H1 (cell line): Measurements from ENCODE around the gene ULK2. TPM values are rescaled to one million over a fixed set of nuclear protein-coding genes. Genes with fewer than 3 reads are reported as not detected.

Experiments
- CTCF ChIA-PET: fragments of 300-600 bp; sonication (Branson Sonifier 250); formaldehyde crosslinking; loops from one replicate; lab custom pipeline; 2021; ENCODE audit not compliant: partially characterized antibody; lab: Charles Lee
- POLR2A ChIA-PET: fragments of 300-600 bp; sonication (Branson Sonifier 250); formaldehyde crosslinking; loops from one replicate; lab custom pipeline; 2021; ENCODE audit warnings: inconsistent platforms; ENCODE audit not compliant: partially characterized antibody; lab: Charles Lee
- DNase-seq, 2 experiments: peaks; one replicate each; pipeline versions ENCODE4 v3.0.0 to v3.0.0-alpha.2; 2010 to 2022; ENCODE audit warnings: low spot score in 2 of 2, low read depth in 1 of 2, mixed read lengths in 1 of 2
- FAIRE-seq: peaks from 2 replicates; lab custom pipeline; 2011; peaks lifted over from hg19 to GRCh38; lab: Jason Lieb, UNC
- H2AFZ ChIP-seq: 2 replicates; pipeline ENCODE4 v1.8.1; 2012; ENCODE audit warnings: low read length, inconsistent platforms
- H2AK5ac ChIP-seq: 2 replicates; pipeline ENCODE4 v1.6.1; 2013; ENCODE audit warnings: low read depth, low read length
- H2BK120ac ChIP-seq: replicated peaks from 2 replicates; pipeline ENCODE3; 2013; ENCODE audit warnings: low read depth, low read length, inconsistent platforms
- H2BK12ac ChIP-seq: 2 replicates; pipeline ENCODE4 v1.6.1; 2013; ENCODE audit warnings: low read depth, low read length
- H2BK15ac ChIP-seq: 2 replicates; pipeline ENCODE4 v1.6.1; 2013; ENCODE audit warnings: low read length
- H2BK20ac ChIP-seq: 2 replicates; pipeline ENCODE4 v1.6.1; 2013; ENCODE audit warnings: low read length
- H2BK5ac ChIP-seq: 2 replicates; pipeline ENCODE4 v1.6.1; 2013; ENCODE audit warnings: low read depth, low read length
- H3K14ac ChIP-seq: 2 replicates; pipeline ENCODE4 v1.6.1; 2013; ENCODE audit warnings: inconsistent platforms; ENCODE audit not compliant: insufficient read length
- H3K18ac ChIP-seq: 2 replicates; pipeline ENCODE4 v1.6.1; 2013; ENCODE audit warnings: low read length; ENCODE audit errors: extremely low read depth
- H3K23ac ChIP-seq: 2 replicates; pipeline ENCODE4 v1.6.1; 2013; ENCODE audit warnings: inconsistent platforms; ENCODE audit not compliant: insufficient read length
- H3K23me2 ChIP-seq: 2 replicates; pipeline ENCODE4 v1.6.1; 2013; ENCODE audit warnings: low read depth, low read length
- H3K27ac ChIP-seq: 2 replicates; pipeline ENCODE4 v1.6.1; 2011; ENCODE audit warnings: low read depth, low read length, inconsistent platforms
- H3K27me3 ChIP-seq, 4 experiments: replicated peaks in 1 of 4; 1 replicate in 1 of 4; 2 replicates in 3 of 4; pipeline versions ENCODE4 v1.6.1 to v1.8.1; 2011 to 2013; ENCODE audit warnings: low read length in 3 of 4, mild to moderate bottlenecking in 3 of 4, inconsistent platforms in 2 of 4, mixed read lengths in 2 of 4, moderate library complexity in 1 of 4; ENCODE audit not compliant: control insufficient read depth in 3 of 4, insufficient read depth in 3 of 4; ENCODE audit errors: extremely low read depth in 1 of 4
- H3K36me3 ChIP-seq, 4 experiments: 2 replicates each; pipeline versions ENCODE4 v1.6.1 to v1.8.1; 2011 to 2013; ENCODE audit warnings: mild to moderate bottlenecking in 4 of 4, low read length in 3 of 4, moderate library complexity in 2 of 4, control low read depth in 1 of 4, inconsistent platforms in 1 of 4; ENCODE audit not compliant: insufficient read depth in 4 of 4, control insufficient read depth in 2 of 4
- H3K4ac ChIP-seq: replicated peaks from 2 replicates; pipeline ENCODE3; 2013; ENCODE audit warnings: low read length, low read depth, mixed read lengths, inconsistent platforms; ENCODE audit not compliant: insufficient read length
- H3K4me1 ChIP-seq, 4 experiments: replicated peaks in 1 of 4; 1 replicate in 1 of 4; 2 replicates in 3 of 4; pipeline versions ENCODE4 v1.6.1 to v1.8.1; 2011 to 2013; ENCODE audit warnings: low read length in 3 of 4, inconsistent platforms in 2 of 4, mixed read lengths in 1 of 4; ENCODE audit not compliant: insufficient read depth in 4 of 4, control insufficient read depth in 3 of 4
- H3K4me2 ChIP-seq, 2 experiments: 2 replicates each; pipeline versions ENCODE4 v1.6.1 to v1.8.1; 2011 to 2013; ENCODE audit warnings: low read depth in 2 of 2, low read length in 2 of 2, control low read depth in 1 of 2, inconsistent platforms in 1 of 2, mild to moderate bottlenecking in 1 of 2; ENCODE audit not compliant: insufficient read depth in 1 of 2
- H3K4me3 ChIP-seq, 4 experiments: fragments of 200-600, 300-600 bp in 1 of 4; sonication (generic), shearing (Covaris generic), sonication (Bioruptor Twin) in 1 of 4; 2 replicates each; pipeline versions ENCODE4 v1.5.1 to v1.8.1; 2011 to 2016; ENCODE audit warnings: low read length in 4 of 4, low read depth in 3 of 4, control low read depth in 2 of 4, inconsistent platforms in 2 of 4, mild to moderate bottlenecking in 2 of 4, mixed read lengths in 1 of 4, moderate library complexity in 1 of 4; ENCODE audit not compliant: insufficient read depth in 2 of 4; ENCODE audit errors: extremely low read depth in 1 of 4
- H3K56ac ChIP-seq: replicated peaks from 2 replicates; pipeline ENCODE3; 2013; ENCODE audit warnings: low read depth, mild to moderate bottlenecking, mixed read lengths, low read length, inconsistent platforms; ENCODE audit not compliant: insufficient read length
- H3K79me1 ChIP-seq: 2 replicates; pipeline ENCODE4 v1.6.1; 2013; ENCODE audit warnings: low read depth, low read length, control low read depth
- H3K79me2 ChIP-seq, 2 experiments: 2 replicates each; pipeline versions ENCODE4 v1.6.1 to v1.8.1; 2012 to 2013; ENCODE audit warnings: low read length in 2 of 2, mild to moderate bottlenecking in 2 of 2, inconsistent platforms in 1 of 2; ENCODE audit not compliant: insufficient read depth in 2 of 2, control insufficient read depth in 1 of 2
- H3K9ac ChIP-seq, 4 experiments: replicated peaks in 1 of 4; 1 replicate in 1 of 4; 2 replicates in 3 of 4; pipeline versions ENCODE4 v1.6.1 to v1.8.1; 2011 to 2013; ENCODE audit warnings: low read depth in 3 of 4, low read length in 3 of 4, control low read depth in 2 of 4, mild to moderate bottlenecking in 2 of 4, moderate library complexity in 2 of 4, inconsistent platforms in 1 of 4; ENCODE audit errors: extremely low read depth in 1 of 4
- H3K9me3 ChIP-seq, 2 experiments: 2 replicates each; pipeline versions ENCODE4 v1.6.1 to v1.8.1; 2012 to 2013; ENCODE audit warnings: mild to moderate bottlenecking in 2 of 2, moderate library complexity in 2 of 2, control low read depth in 1 of 2, inconsistent platforms in 1 of 2, low read depth in 1 of 2, low read length in 1 of 2, mixed read lengths in 1 of 2; ENCODE audit not compliant: insufficient read depth in 2 of 2
- H4K20me1 ChIP-seq, 2 experiments: replicated peaks in 1 of 2; 2 replicates each; pipeline versions ENCODE3 to v1.8.1; 2011 to 2013; ENCODE audit warnings: inconsistent platforms in 2 of 2, low read length in 2 of 2, mild to moderate bottlenecking in 1 of 2; ENCODE audit not compliant: insufficient read depth in 2 of 2, control insufficient read depth in 1 of 2
- H4K5ac ChIP-seq: 2 replicates; pipeline ENCODE4 v1.6.1; 2013; ENCODE audit warnings: low read length, low read depth, mixed read lengths, inconsistent platforms; ENCODE audit not compliant: insufficient read length
- H4K8ac ChIP-seq: 2 replicates; pipeline ENCODE4 v1.8.0; 2013; ENCODE audit warnings: mild to moderate bottlenecking, moderate library complexity, low read length, inconsistent platforms; ENCODE audit not compliant: insufficient read depth; ENCODE audit errors: extremely low read depth
- H4K91ac ChIP-seq: replicated peaks from 2 replicates; pipeline ENCODE3; 2013; ENCODE audit warnings: low read length, mixed read lengths, inconsistent platforms; ENCODE audit not compliant: insufficient read length
- ASH2L ChIP-seq: fragments of 200-600, 300-600 bp; sonication (generic); IDR thresholded peaks from one replicate; pipeline ENCODE4 v1.7.1; 2017; ENCODE audit warnings: low read length
- CREB1 ChIP-seq: IDR thresholded peaks from 2 replicates; pipeline ENCODE4 v1.6.1; 2012; ENCODE audit warnings: inconsistent platforms
- CTBP2 ChIP-seq: IDR thresholded peaks from 2 replicates; pipeline ENCODE4 v1.7.0; 2011; ENCODE audit warnings: borderline replicate concordance, mild to moderate bottlenecking, moderate library complexity, mixed read lengths, low read length; ENCODE audit not compliant: insufficient read depth, insufficient read length
- FOSL1 ChIP-seq: IDR thresholded peaks from 2 replicates; pipeline ENCODE4 v1.6.1; 2011; ENCODE audit warnings: mild to moderate bottlenecking, low read depth, low read length, moderate library complexity; ENCODE audit not compliant: insufficient read depth
- GABPA ChIP-seq: IDR thresholded peaks from 2 replicates; pipeline ENCODE4 v1.6.1; 2011; ENCODE audit warnings: mild to moderate bottlenecking, low read length, moderate library complexity, borderline replicate concordance; ENCODE audit not compliant: insufficient read depth
- KDM1A ChIP-seq: fragments of 200-600, 300-600 bp; sonication (generic); IDR thresholded peaks from 2 replicates; pipeline ENCODE4 v1.7.1; 2016; ENCODE audit warnings: mild to moderate bottlenecking, low read length, borderline replicate concordance
- RBBP5 ChIP-seq: IDR thresholded peaks from 2 replicates; pipeline ENCODE4 v1.7.1; 2012; ENCODE audit warnings: low read depth, mild to moderate bottlenecking, inconsistent platforms, low read length, moderate library complexity, borderline replicate concordance
- TBP ChIP-seq: IDR thresholded peaks from 2 replicates; pipeline ENCODE4 v1.6.1; 2011; ENCODE audit warnings: low read depth, low read length, improper control_type of control experiment
- WGBS, 2 experiments: shearing (Covaris generic) in 1 of 2; methylation state at CpG; one replicate each; pipeline versions ENCODE4 v1.1.6 to v1.1.7; 2013 to 2015; ENCODE audit warnings: low lambda C conversion rate in 2 of 2, mixed read lengths in 2 of 2, inconsistent platforms in 1 of 2, low coverage in 1 of 2, missing lambda C conversion rate in 1 of 2; ENCODE audit not compliant: insufficient replicate concordance in 2 of 2, insufficient coverage in 1 of 2, insufficient read length in 1 of 2; ENCODE audit errors: extremely low coverage in 1 of 2, missing lambda C conversion rate in 1 of 2; 5-methylcytosine and 5-hydroxymethylcytosine counted together
- long read RNA-seq, 2 experiments: library from RNA in 1 of 2; library from capped mRNA in 1 of 2; stranded (forward); transcript quantifications; one replicate each; pipeline ENCODE4 v2.0.0, GENCODE V29; 2021; ENCODE audit warnings: inconsistent platforms in 1 of 2
- polyA minus RNA-seq, 3 experiments: library from RNA; depleted of rRNA, polyadenylated mRNA; stranded (reverse); fragments of >200 nt; gene quantifications; 1 replicate in 2 of 3; 2 replicates in 1 of 3; pipeline ENCODE4 v1.2.3, GENCODE V29; 2011
- polyA plus RNA-seq, 7 experiments: library from polyadenylated mRNA; depleted of rRNA in 3 of 7; stranded (reverse) in 5 of 7; unstranded in 2 of 7; fragments of >200 nt in 5 of 7; fragments of 200-250 nt in 2 of 7; gene quantifications; 1 replicate in 5 of 7; 2 replicates in 1 of 7; 4 replicates in 1 of 7; pipeline versions ENCODE4 v1.2.1 to v1.2.3, GENCODE V29; 2011 to 2013; ENCODE audit warnings: missing spikeins in 2 of 7, mixed read lengths in 2 of 7
- total RNA-seq: library from RNA; stranded (reverse); fragmentation: NEBNext Ultra II Directional; extraction: Animal tissue kit (Norgen Biotek cat#: 25700); gene quantifications from 2 replicates; pipeline ENCODE4 v1.2.1, GENCODE V29; 2021

ULK2 gene
- total RNA-seq (5.3 and 5.4 TPM in 2 replicates), polyA plus RNA-seq (2011; rRNA removed) (9.8 and 10.4 TPM in 2 replicates), polyA minus RNA-seq (2011; rRNA and poly(A)+ RNA removed) (24.0 and 35.3 TPM in 2 replicates)
- 5.9 TPM for polyA plus RNA-seq (2011; cell fraction: cytosol; rRNA removed)
- 14.6 TPM for polyA plus RNA-seq (2011; cell fraction: nucleus; rRNA removed)
- polyA plus RNA-seq (2012, experiment 1 of 2), result 5.1 to 6.3 TPM (median 5.7 TPM) in 4 replicates
- polyA plus RNA-seq (2012, experiment 2 of 2), result 0.60 TPM
- polyA plus RNA-seq (2013, experiment 1 of 2), result 3.7 TPM
- 3.6 TPM for polyA plus RNA-seq (2013, experiment 2 of 2)
- polyA minus RNA-seq (2011; cell fraction: cytosol; rRNA and poly(A)+ RNA removed), result 6.5 TPM
- polyA minus RNA-seq (2011; cell fraction: nucleus; rRNA and poly(A)+ RNA removed), result 6.4 TPM
- long read RNA-seq, experiment 1, partial matches to known transcripts, result 2 of 5 reads
- long read RNA-seq, experiment 1, other reads (novel, unspliced or antisense), result 2 of 5 reads
- long read RNA-seq, experiment 2, partial matches to known transcripts, result 2 of 2 reads
- long read RNA-seq, experiment 2, other reads (novel, unspliced or antisense), result 0 of 2 reads

DNA sequence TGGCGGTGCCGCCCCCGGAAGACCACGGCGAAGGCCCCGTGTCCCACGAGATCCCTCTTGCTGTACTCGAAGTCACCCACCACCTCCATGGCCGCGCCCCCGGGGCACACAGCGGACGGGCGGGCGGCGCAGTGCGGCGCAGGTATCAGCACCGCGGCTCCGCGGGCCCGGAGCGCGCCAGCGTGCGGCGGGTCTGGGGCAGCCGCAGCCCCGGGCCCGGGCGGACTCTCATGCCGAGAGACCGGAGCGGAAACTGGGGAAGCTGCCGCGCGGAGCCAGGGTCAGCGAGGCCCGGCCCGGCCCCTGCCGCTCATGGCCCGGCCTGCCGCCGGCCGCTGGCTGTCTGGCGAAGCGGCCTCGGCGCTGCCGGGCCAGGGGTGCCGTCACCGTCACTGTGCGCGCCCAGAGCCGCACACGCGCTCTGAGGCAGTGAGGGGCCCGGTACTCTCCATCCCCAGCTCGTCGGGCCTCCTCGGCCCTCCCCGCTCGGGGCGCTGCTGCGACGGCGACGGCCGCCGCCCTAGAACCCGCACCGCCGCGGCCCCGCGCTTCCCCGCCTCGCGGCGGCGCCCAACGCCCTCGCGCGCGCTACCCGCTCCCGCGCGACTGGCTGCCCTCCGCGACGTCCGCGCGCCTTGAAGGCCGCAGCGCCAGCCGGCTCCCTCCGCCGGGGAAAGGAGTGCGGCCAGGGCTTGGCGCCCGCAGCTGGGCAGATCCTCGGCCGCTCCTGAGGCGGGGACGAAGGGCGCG lies at the start of gene ULK2:
TSS of gene ULK2 (minus strand) at position 608 of the 750 bp plus-strand sequence. CDS start at position 89, 519 bp downstream.
- FAIRE-seq, result no peak
- peak in 1 of 2 experiments; percentile 80 for DNase-seq
- WGBS, 2 experiments, result 1% methylated on average over 91 of the region's 111 CpGs; no CpG with 5 or more reads in 1 of the 2 experiments
- H3K27ac ChIP-seq, result no peak within 1 kb of the TSS
- H3K79me1 ChIP-seq, result no peaks in the 10 kb centered on the region
- H3K4me2 ChIP-seq, result peak within 1 kb of the TSS; percentile 88 to 92
- no peak within 1 kb of the TSS for H2BK120ac ChIP-seq
- peak within 1 kb of the TSS; percentile 24 to 61 (median 54) for H3K9ac ChIP-seq
- no peaks in the 10 kb centered on the region for H3K36me3 ChIP-seq
- peaks cover 15% of the 10 kb centered on the region; the same call in 1 of the 2 replicates for H3K23me2 ChIP-seq
- H3K18ac ChIP-seq, result peak within 1 kb of the TSS; percentile 22; the same call in 1 of the 2 replicates
- no peaks in the 10 kb centered on the region for H3K9me3 ChIP-seq
- H4K8ac ChIP-seq, result peak within 1 kb of the TSS; percentile 91
- H4K5ac ChIP-seq, result peak within 1 kb of the TSS; percentile 50
- no peak within 1 kb of the TSS for H3K14ac ChIP-seq
- no peak within 1 kb of the TSS for H2BK12ac ChIP-seq
- H2AFZ ChIP-seq, result peak within 1 kb of the TSS; percentile 76; the same call in 1 of the 2 replicates
- H4K91ac ChIP-seq, result no peak within 1 kb of the TSS
- H3K4me3 ChIP-seq, result peak within 1 kb of the TSS; percentile 59 to 79 (median 72)
- no peaks in the 10 kb centered on the region for H3K79me2 ChIP-seq
- H3K4ac ChIP-seq, result peak within 1 kb of the TSS; percentile 78
- peaks cover 2 to 14% (median 12%) of the 10 kb centered on the region in 4 experiments for H3K27me3 ChIP-seq
- no peak within 1 kb of the TSS for H2BK20ac ChIP-seq
- H2BK5ac ChIP-seq, result no peak within 1 kb of the TSS; the same call in 1 of the 2 replicates
- ChIA-PET POLR2A (interaction anchor here (1.0 to 2.8 kb wide), 7 partner anchors 9 to 219 kb away, joined by 3 to 11 read pairs (median 4); partner anchors contain the start of genes AKAP10 and ALDH3A2), CTCF (interaction anchor here (0.6 to 1.2 kb wide), 3 partner anchors 13 to 125 kb away, joined by 3 read pairs; no protein-coding TSS in a partner anchor)
- no peak within 1 kb of the TSS for H3K56ac ChIP-seq
- peaks cover 0 to 3% (median under 1%) of the 10 kb centered on the region in 4 experiments; a peak in 1 of 7 replicates for H3K4me1 ChIP-seq
- no peaks in the 10 kb centered on the region for H4K20me1 ChIP-seq
- H3K23ac ChIP-seq, result no peak within 1 kb of the TSS
- 0 out of 2 replicates have a peak within 1 kb of the TSS, but pooled peaks have one; percentile 46 for H2BK15ac ChIP-seq
- H2AK5ac ChIP-seq, result no peak within 1 kb of the TSS
- TF ChIP-seq TBP, result peak; percentile 86
- no peak for TF ChIP-seq KDM1A
- TF ChIP-seq CREB1, result peak; percentile 53; the same call in 1 of the 2 replicates
- 0 out of 2 replicates have a peak, but pooled peaks have one; percentile 38 for TF ChIP-seq GABPA
- no peak for TF ChIP-seq CTBP2
- no peak for TF ChIP-seq ASH2L
- peak; percentile 75; the same call in 1 of the 2 replicates for TF ChIP-seq RBBP5
- no peak for TF ChIP-seq FOSL1
